A549 treated with ZK216348 at 1 μM for 4 hours (cell line): ENCODE measurements around the gene C3orf80. TPM values are rescaled to one million over a fixed set of nuclear protein-coding genes. Genes with fewer than 3 reads are reported as not detected.

ENCODE experiments used
- total RNA-seq: library from RNA; stranded (reverse); fragments of 200-300 nt; extraction: Qiagen RNA extraction; gene quantifications from 5 replicates; pipeline ENCODE4 v1.2.3, GENCODE V29; 2022; ENCODE audit warnings: low read depth

Gene C3orf80
- total RNA-seq, result 1.5 to 2.1 TPM (median 1.8 TPM) in 5 replicates

GRCh38 chr3:160225176-160226025 is at the start of gene C3orf80:
C3orf80 (plus strand) TSS chr3:160225422; CDS start chr3:160225636, 214 bp downstream.

Other genes starting within 250 kb of the C3orf80 start
- 0.94 to 2.0 TPM (median 1.0 TPM) in 5 replicates for gene IL12A, start 236.6 kb upstream of the C3orf80 start, total RNA-seq
- gene IFT80, start 173.8 kb downstream of the C3orf80 start, total RNA-seq, result 7.5 to 14.6 TPM (median 13.8 TPM) in 5 replicates
- 71.1 to 119 TPM (median 100 TPM) in 5 replicates for gene SMC4, start 174.2 kb downstream of the C3orf80 start, total RNA-seq
- 6.0 to 9.5 TPM (median 8.1 TPM) in 5 replicates for gene TRIM59, start 224.4 kb downstream of the C3orf80 start, total RNA-seq